PC-3 (cell line): ENCODE data around the gene ATG5. TPM values are rescaled to one million over a fixed set of nuclear protein-coding genes. Genes with fewer than 3 reads are reported as not detected.

Experiments
- ATAC-seq: fragments of 200-7000 bp; cut with Tn5 transposase; 2 replicates; pipeline ENCODE4 v1.9.1; 2020; ENCODE audit warnings: mild to moderate bottlenecking, moderate library complexity
- BruUV-seq: library from RNA; stranded (reverse); fragments of 400-500 nt; replicated peaks from 2 replicates; lab custom pipeline; 2021; lab: Mats Ljungman, UMichigan
- CTCF ChIA-PET: fragments of 300-600 bp; sonication (Branson Sonifier 250); formaldehyde crosslinking; loops from one replicate; lab custom pipeline; 2022; ENCODE audit warnings: antibody characterized with exemption; lab: Charles Lee
- POLR2A ChIA-PET: fragments of 300-600 bp; sonication (Branson Sonifier 250); formaldehyde crosslinking; loops from one replicate; lab custom pipeline; 2022; ENCODE audit warnings: antibody characterized with exemption; ENCODE audit not compliant: unreplicated experiment; lab: Charles Lee
- DNase-seq: peaks from one replicate; pipeline ENCODE4 v3.0.0-alpha.2; 2015
- H2AFZ ChIP-seq: fragments of 300-600 bp; sonication (generic); 2 replicates; pipeline ENCODE4 v1.6.0; 2016; ENCODE audit warnings: antibody characterized with exemption, low read length
- H3F3A ChIP-seq: fragments of 300-600 bp; sonication (generic); one replicate; pipeline ENCODE4 v1.6.0; 2017; ENCODE audit warnings: antibody characterized with exemption, low read length, control low read depth, mild to moderate bottlenecking; ENCODE audit not compliant: unreplicated experiment
- H3K27ac ChIP-seq: fragments of 300-600 bp; sonication (generic); 2 replicates; pipeline ENCODE4 v1.5.1; 2016; ENCODE audit warnings: mild to moderate bottlenecking, low read length
- H3K27me3 ChIP-seq: fragments of 300-600 bp; sonication (generic); 2 replicates; pipeline ENCODE4 v1.6.1; 2016; ENCODE audit warnings: low read length, mixed read lengths
- H3K36me3 ChIP-seq: fragments of 300-600 bp; sonication (generic); 2 replicates; pipeline ENCODE4 v1.6.1; 2016; ENCODE audit warnings: low read depth, mixed run types, low read length, mixed read lengths
- H3K4me1 ChIP-seq: fragments of 300-600 bp; sonication (generic); 2 replicates; pipeline ENCODE4 v1.5.1; 2016; ENCODE audit warnings: low read length; ENCODE audit not compliant: insufficient read depth
- H3K4me2 ChIP-seq: fragments of 300-600 bp; sonication (generic); 2 replicates; pipeline ENCODE4 v1.6.0; 2016; ENCODE audit warnings: low read length
- H3K4me3 ChIP-seq: fragments of 300-600 bp; sonication (generic); 2 replicates; pipeline ENCODE4 v1.5.1; 2016; ENCODE audit warnings: mild to moderate bottlenecking, low read length, mixed read lengths
- H3K79me2 ChIP-seq: fragments of 300-600 bp; sonication (generic); 2 replicates; pipeline ENCODE4 v1.6.1; 2017; ENCODE audit warnings: low read length, mixed read lengths
- H3K9ac ChIP-seq: fragments of 300-600 bp; sonication (generic); 2 replicates; pipeline ENCODE4 v1.6.0; 2016; ENCODE audit warnings: mild to moderate bottlenecking, low read length
- H3K9me2 ChIP-seq: fragments of 300-600 bp; sonication (generic); replicated peaks from 2 replicates; pipeline ENCODE4 v1.6.1; 2016; ENCODE audit warnings: mixed run types, low read length, mixed read lengths
- H3K9me3 ChIP-seq: fragments of 300-600 bp; sonication (generic); 2 replicates; pipeline ENCODE4 v1.6.1; 2016; ENCODE audit warnings: low read length, mixed read lengths
- H4K20me1 ChIP-seq: fragments of 300-600 bp; sonication (generic); 2 replicates; pipeline ENCODE4 v1.6.1; 2016; ENCODE audit warnings: low read length, mixed read lengths
- CTCF ChIP-seq: fragments of 300-600 bp; sonication (generic); conservative IDR thresholded peaks from 2 replicates; pipeline ENCODE4 v1.5.1; 2017; ENCODE audit warnings: antibody characterized with exemption, low read depth, mild to moderate bottlenecking, low read length
- EZH2 ChIP-seq: fragments of 300-600 bp; sonication (generic); IDR thresholded peaks from one replicate; pipeline ENCODE4 v1.6.1; 2017; ENCODE audit warnings: antibody characterized with exemption, mild to moderate bottlenecking, low read length; ENCODE audit not compliant: unreplicated experiment
- EZH2phosphoT487 ChIP-seq: fragments of 300-600 bp; sonication (generic); IDR thresholded peaks from 2 replicates; pipeline ENCODE4 v1.6.1; 2018; ENCODE audit warnings: mild to moderate bottlenecking, antibody characterized with exemption, low read length, borderline replicate concordance
- intact Hi-C: fragments of 100-400 bp; cut with micrococcal nuclease; formaldehyde crosslinking; loops from 2 replicates; pipeline ENCODE4 v1.9.0; 2023
- total RNA-seq: library from RNA; depleted of rRNA; stranded (reverse); fragments of >200 nt; gene quantifications from 2 replicates; pipeline ENCODE4 v1.2.3, GENCODE V29; 2014

ATG5 gene
- total RNA-seq, 1 experiment from 2014 or later: 38.8 TPM

GRCh38 chr6:106223300-106223930 is 102.1 kb downstream of the ATG5 start:
- H3K36me3 ChIP-seq: no peaks in the 10 kb centered on the region
- BruUV-seq: no TSS peak
- POLR2A ChIA-PET: no interaction called here

GRCh38 chr6:106220485-106220884 is 105.1 kb downstream of the ATG5 start:
- H3K9me2 ChIP-seq: no peaks in the 10 kb centered on the region
- no peak overlapping the region for H3K4me2 ChIP-seq
- DNase-seq (no peak), ATAC-seq (no peak)
- no peak overlapping the region for H3K9ac ChIP-seq
- no peaks in the 10 kb centered on the region for H3K27me3 ChIP-seq
- no peaks in the 10 kb centered on the region for H4K20me1 ChIP-seq
- H3K36me3 ChIP-seq: no peaks in the 10 kb centered on the region
- 0 out of 2 replicates have a peak, but pooled peaks cover 16% of the 10 kb centered on the region for H3K79me2 ChIP-seq
- no peak overlapping the region for H3K4me3 ChIP-seq
- no peaks in the 10 kb centered on the region for H3F3A ChIP-seq
- H2AFZ ChIP-seq: no peak overlapping the region
- no TSS peak for BruUV-seq
- CTCF ChIA-PET: no interaction called here
- TF ChIP-seq EZH2phosphoT487 (no peak), CTCF (no peak), EZH2 (no peak)
- H3K4me1 ChIP-seq: peaks cover 9% of the 10 kb centered on the region
- intact Hi-C loops: loop anchor here (5.0 kb wide), 1 partner anchor 788 kb away; no protein-coding TSS in a partner anchor
- no peaks in the 10 kb centered on the region for H3K9me3 ChIP-seq
- H3K27ac ChIP-seq: no peak overlapping the region
- POLR2A ChIA-PET: no interaction called here

More at GRCh38 chr6:106223300-106223930, 102.1 kb downstream of the ATG5 start:
- peak; percentile 81 for DNase-seq
- no peaks in the 10 kb centered on the region for H3K27me3 ChIP-seq
- no peak overlapping the region for H3K9ac ChIP-seq
- H3K4me2 ChIP-seq: no peak overlapping the region
- no peaks in the 10 kb centered on the region for H3K9me3 ChIP-seq
- TF ChIP-seq CTCF (peak; percentile 78), EZH2 (no peak)
- intact Hi-C loops: loop anchor here (2.0 to 5.0 kb wide), 4 partner anchors 125 to 791 kb away; no protein-coding TSS in a partner anchor
- H3K4me3 ChIP-seq: no peak overlapping the region
- H3K27ac ChIP-seq: no peak overlapping the region
- no peaks in the 10 kb centered on the region for H3F3A ChIP-seq
- H4K20me1 ChIP-seq: no peaks in the 10 kb centered on the region
- CTCF ChIA-PET: interaction anchor here (0.6 to 1.8 kb wide), 6 partner anchors 10 to 739 kb away, joined by 3 to 8 read pairs (median 4); no protein-coding TSS in a partner anchor
- H3K9me2 ChIP-seq: no peaks in the 10 kb centered on the region
- ATAC-seq: peak; percentile 57; the same call in 1 of the 2 replicates
- peaks cover 21% of the 10 kb centered on the region for H3K4me1 ChIP-seq
- H2AFZ ChIP-seq: no peak overlapping the region
- H3K79me2 ChIP-seq: 0 out of 2 replicates have a peak, but pooled peaks cover 22% of the 10 kb centered on the region

- H3K79me2 ChIP-seq: no peaks in the 10 kb centered on the region
- no peak overlapping the region for H3K4me2 ChIP-seq
- CTCF ChIA-PET: no interaction called here
- H3K4me1 ChIP-seq: no peaks in the 10 kb centered on the region
- POLR2A ChIA-PET: no interaction called here
- no peaks in the 10 kb centered on the region for H3K36me3 ChIP-seq
- ATAC-seq (no peak), DNase-seq (no peak)
- H4K20me1 ChIP-seq: no peaks in the 10 kb centered on the region
- intact Hi-C loops: no loop called here
- no peaks in the 10 kb centered on the region for H3F3A ChIP-seq
- H3K9ac ChIP-seq: no peak overlapping the region
- H3K9me2 ChIP-seq: no peaks in the 10 kb centered on the region
- no peaks in the 10 kb centered on the region for H3K9me3 ChIP-seq
- H2AFZ ChIP-seq: no peak overlapping the region
- H3K27ac ChIP-seq: no peak overlapping the region
- no peak for TF ChIP-seq EZH2
- TF ChIP-seq CTCF: no peak
- TF ChIP-seq EZH2phosphoT487: no peak
- no peaks in the 10 kb centered on the region for H3K27me3 ChIP-seq
- H3K4me3 ChIP-seq: no peak overlapping the region
- no TSS peak for BruUV-seq
Measured at GRCh38 chr6:106216527-106216926, 109.0 kb downstream of the ATG5 start.
